Mesendoderm (in vitro differentiated cells): ENCODE data around the gene ARL13B. TPM values are rescaled to one million over a fixed set of nuclear protein-coding genes. Genes with fewer than 3 reads are reported as not detected.
A peak's percentile ranks its signal among the peaks of the same experiment; 100 is the strongest.
"Not testable (repeated sequence)": the region's sequence is repeated elsewhere in the genome, so short reads cannot be mapped to it uniquely, and the experiment has no call there.

Experiments
- DNase-seq: peaks from one replicate; pipeline ENCODE4 v3.0.0; 2013
- H2AK5ac ChIP-seq: 2 replicates; pipeline ENCODE4 v1.6.1; 2013; ENCODE audit warnings: low read length, inconsistent platforms
- H2BK120ac ChIP-seq: 2 replicates; pipeline ENCODE4 v1.6.1; 2013; ENCODE audit warnings: low read depth, mild to moderate bottlenecking, low read length, moderate library complexity, mixed read lengths
- H2BK15ac ChIP-seq: replicated peaks from 2 replicates; pipeline ENCODE4 v1.6.1; 2013; ENCODE audit warnings: low read depth, mild to moderate bottlenecking, moderate library complexity
- H2BK5ac ChIP-seq: 2 replicates; pipeline ENCODE4 v1.6.1; 2013; ENCODE audit warnings: low read length, inconsistent platforms
- H3K18ac ChIP-seq: 2 replicates; pipeline ENCODE4 v1.6.1; 2013; ENCODE audit warnings: mild to moderate bottlenecking, low read length, mixed read lengths
- H3K23ac ChIP-seq: one replicate; pipeline ENCODE4 v1.6.1; 2013; ENCODE audit warnings: low read length
- H3K27ac ChIP-seq: 2 replicates; pipeline ENCODE4 v1.5.1; 2013; ENCODE audit warnings: low read depth, mild to moderate bottlenecking, inconsistent platforms, low read length, moderate library complexity
- H3K27me3 ChIP-seq: 2 replicates; pipeline ENCODE4 v1.6.1; 2013; ENCODE audit warnings: low read length, control low read depth, mild to moderate bottlenecking, inconsistent platforms; ENCODE audit not compliant: insufficient read depth, poor library complexity
- H3K36me3 ChIP-seq: 2 replicates; pipeline ENCODE4 v1.6.1; 2013; ENCODE audit warnings: low read length, inconsistent platforms; ENCODE audit not compliant: control insufficient read depth, insufficient read depth
- H3K4ac ChIP-seq: one replicate; pipeline ENCODE4 v1.6.1; 2013; ENCODE audit warnings: low read depth, mild to moderate bottlenecking, low read length, moderate library complexity
- H3K4me1 ChIP-seq: 2 replicates; pipeline ENCODE4 v1.6.1; 2013; ENCODE audit warnings: low read depth, low read length, inconsistent platforms; ENCODE audit not compliant: control insufficient read depth
- H3K4me2 ChIP-seq: 2 replicates; pipeline ENCODE4 v1.6.1; 2013; ENCODE audit warnings: low read length
- H3K4me3 ChIP-seq: 2 replicates; pipeline ENCODE4 v1.5.1; 2013; ENCODE audit warnings: mild to moderate bottlenecking, low read length
- H3K56ac ChIP-seq: one replicate; pipeline ENCODE4 v1.6.1; 2013; ENCODE audit warnings: low read length
- H3K79me1 ChIP-seq: 2 replicates; pipeline ENCODE4 v1.6.1; 2013; ENCODE audit warnings: low read length, inconsistent platforms
- H3K79me2 ChIP-seq: 2 replicates; pipeline ENCODE4 v1.6.1; 2013; ENCODE audit warnings: mild to moderate bottlenecking, low read length; ENCODE audit not compliant: control insufficient read depth, insufficient read depth
- H3K9ac ChIP-seq: 2 replicates; pipeline ENCODE4 v1.6.1; 2013; ENCODE audit warnings: low read length, inconsistent platforms
- H4K5ac ChIP-seq: one replicate; pipeline ENCODE4 v1.6.1; 2013; ENCODE audit warnings: low read length
- H4K8ac ChIP-seq: one replicate; pipeline ENCODE4 v1.6.1; 2013; ENCODE audit warnings: low read depth, mild to moderate bottlenecking, control low read depth, low read length, moderate library complexity
- WGBS: extraction: QIAGEN DNeasy Blood & Tissue Kit; methylation state at CpG from one replicate; pipeline ENCODE4 v1.1.7; 2013; ENCODE audit warnings: low lambda C conversion rate, missing lambda C conversion rate; ENCODE audit not compliant: insufficient coverage; ENCODE audit errors: extremely low coverage; 5-methylcytosine and 5-hydroxymethylcytosine counted together
- polyA plus RNA-seq, 2 experiments: library from polyadenylated mRNA; stranded (reverse); fragments of 200-250 nt; gene quantifications; one replicate each; pipeline ENCODE4 v1.2.3, GENCODE V29; 2013

Gene ARL13B
- polyA plus RNA-seq (2013, experiment 1 of 2) = 8.9 TPM
- 8.9 TPM for polyA plus RNA-seq (2013, experiment 2 of 2)

GRCh38 chr3:93979850-93980676 is at the start of gene ARL13B:
Gene ARL13B (plus strand): TSS chr3:93980155. CDS start chr3:93980424, 269 bp downstream.
- no peak within 1 kb of the TSS for H3K23ac ChIP-seq
- peak within 1 kb of the TSS; percentile 58 for H3K4me2 ChIP-seq
- no peak within 1 kb of the TSS for H3K18ac ChIP-seq
- H2BK120ac ChIP-seq = no peak within 1 kb of the TSS
- no peak within 1 kb of the TSS for H2AK5ac ChIP-seq
- H3K4me1 ChIP-seq = no peaks in the 10 kb centered on the region
- peaks cover 12% of the 10 kb centered on the region for H3K79me2 ChIP-seq
- no peak within 1 kb of the TSS for H4K5ac ChIP-seq
- H3K4me3 ChIP-seq = peak within 1 kb of the TSS; percentile 84
- H3K56ac ChIP-seq = peak within 1 kb of the TSS; percentile 94
- DNase-seq = peak; percentile 100
- H3K9ac ChIP-seq = peak within 1 kb of the TSS; percentile 80
- no CpG with 5 or more reads among the region's 66 CpGs for WGBS
- no peak within 1 kb of the TSS for H2BK5ac ChIP-seq
- H4K8ac ChIP-seq = no peak within 1 kb of the TSS
- no peaks in the 10 kb centered on the region for H3K36me3 ChIP-seq
- no peak within 1 kb of the TSS for H3K4ac ChIP-seq
- peak within 1 kb of the TSS; percentile 90 for H3K27ac ChIP-seq
- H3K79me1 ChIP-seq = peaks cover 2% of the 10 kb centered on the region
- no peaks in the 10 kb centered on the region for H3K27me3 ChIP-seq
- H2BK15ac ChIP-seq = no peak within 1 kb of the TSS

GRCh38 chr3:93931597-93932229 is 48.2 kb upstream of the ARL13B start:
- Histone ChIP-seq H2BK120ac (no peak overlapping the region), H3K18ac (no peak overlapping the region), H3K4ac (no peak overlapping the region), H3K27ac (no peak overlapping the region), H4K8ac (no peak overlapping the region), H2BK15ac (no peak overlapping the region), H3K4me1 (no peaks in the 10 kb centered on the region), H2BK5ac (no peak overlapping the region), H3K27me3 (no peaks in the 10 kb centered on the region), H3K23ac (no peak overlapping the region), H3K36me3 (no peaks in the 10 kb centered on the region), H3K56ac (no peak overlapping the region), H3K79me2 (no peaks in the 10 kb centered on the region), H3K4me2 (no peak overlapping the region), H4K5ac (no peak overlapping the region), H2AK5ac (no peak overlapping the region), H3K4me3 (no peak overlapping the region), H3K9ac (no peak overlapping the region), H3K79me1 (no peaks in the 10 kb centered on the region)
- WGBS = no CpG with 5 or more reads among the region's 5 CpGs
- no peak for DNase-seq

- Histone ChIP-seq H3K79me1 (no peaks in the 10 kb centered on the region), H3K23ac (no peak overlapping the region), H4K5ac (no peak overlapping the region), H2BK5ac (no peak overlapping the region), H2BK15ac (no peak overlapping the region), H2BK120ac (no peak overlapping the region), H4K8ac (no peak overlapping the region), H3K4me2 (no peak overlapping the region), H3K4me3 (no peak overlapping the region), H3K27me3 (no peaks in the 10 kb centered on the region), H3K4me1 (no peaks in the 10 kb centered on the region), H3K18ac (no peak overlapping the region), H3K4ac (no peak overlapping the region), H3K9ac (no peak overlapping the region), H3K36me3 (no peaks in the 10 kb centered on the region), H3K27ac (no peak overlapping the region), H3K79me2 (no peaks in the 10 kb centered on the region), H2AK5ac (no peak overlapping the region), H3K56ac (no peak overlapping the region)
- WGBS = no CpG with 5 or more reads among the region's 5 CpGs
- no peak for DNase-seq
Measured at GRCh38 chr3:93934366-93935046, 45.4 kb upstream of the ARL13B start.

- no peak overlapping the region for H3K4me2 ChIP-seq
- H3K79me2 ChIP-seq = no peaks in the 10 kb centered on the region
- no peak for DNase-seq
- H2AK5ac ChIP-seq = no peak overlapping the region
- H3K79me1 ChIP-seq = no peaks in the 10 kb centered on the region
- H2BK120ac ChIP-seq = no peak overlapping the region
- no peaks in the 10 kb centered on the region for H3K36me3 ChIP-seq
- no peak overlapping the region for H3K56ac ChIP-seq
- no peak overlapping the region for H3K9ac ChIP-seq
- H2BK5ac ChIP-seq = no peak overlapping the region
- no peak overlapping the region for H3K27ac ChIP-seq
- H3K23ac ChIP-seq = no peak overlapping the region
- H4K5ac ChIP-seq = no peak overlapping the region
- H3K27me3 ChIP-seq = no peaks in the 10 kb centered on the region
- no peaks in the 10 kb centered on the region for H3K4me1 ChIP-seq
- H3K18ac ChIP-seq = no peak overlapping the region
- H3K4ac ChIP-seq = no peak overlapping the region
- no peak overlapping the region for H2BK15ac ChIP-seq
- no peak overlapping the region for H3K4me3 ChIP-seq
- no CpG with 5 or more reads among the region's 1 CpG for WGBS
- no peak overlapping the region for H4K8ac ChIP-seq
Measured at GRCh38 chr3:93936549-93936948, 43.4 kb upstream of the ARL13B start.

DNA sequence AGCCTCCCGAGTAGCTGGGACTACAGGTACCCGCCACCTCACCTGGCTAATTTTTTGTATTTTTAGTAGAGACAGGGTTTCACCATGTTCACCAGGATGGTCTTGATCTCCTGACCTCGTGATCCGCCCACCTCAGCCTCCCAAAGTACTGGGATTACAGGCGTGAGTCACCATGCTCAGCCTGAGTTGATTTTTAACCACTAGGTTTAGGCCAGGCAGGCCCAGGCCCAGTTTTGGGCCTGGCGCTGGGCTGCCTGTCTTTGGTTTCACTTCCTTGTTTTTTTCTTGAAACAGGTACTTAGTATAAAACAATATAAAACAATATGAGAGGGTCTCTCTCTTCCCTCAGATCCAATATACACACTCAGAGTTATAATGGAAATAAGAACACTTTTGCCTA is 42.5 kb upstream of the ARL13B start:
- not testable (repeated sequence) for H2BK15ac ChIP-seq, H3K4me3 ChIP-seq, H3K23ac ChIP-seq, H3K27me3 ChIP-seq, H3K9ac ChIP-seq, H3K4me2 ChIP-seq, H2BK5ac ChIP-seq, H4K8ac ChIP-seq, H3K36me3 ChIP-seq, H2BK120ac ChIP-seq, H3K27ac ChIP-seq, DNase-seq, H2AK5ac ChIP-seq, H4K5ac ChIP-seq, H3K4ac ChIP-seq, H3K4me1 ChIP-seq, H3K79me1 ChIP-seq, H3K18ac ChIP-seq, H3K56ac ChIP-seq, H3K79me2 ChIP-seq
- no CpG with 5 or more reads among the region's 6 CpGs for WGBS
